Iris pigment epithelial cell (primary cell): Measurements from ENCODE around the gene MAB21L2.

ENCODE experiments used
- DNase-seq: peaks from one replicate; pipeline ENCODE4 v3.0.0-alpha.2; 2011; ENCODE audit warnings: low read depth

MAB21L2 gene

GRCh38 chr4:150577796-150578195, 4.2 kb upstream of the MAB21L2 start:
- no peak for DNase-seq

GRCh38 chr4:150578745-150579501, 3.0 kb upstream of the MAB21L2 start:
- peak; percentile 48 for DNase-seq

DNA sequence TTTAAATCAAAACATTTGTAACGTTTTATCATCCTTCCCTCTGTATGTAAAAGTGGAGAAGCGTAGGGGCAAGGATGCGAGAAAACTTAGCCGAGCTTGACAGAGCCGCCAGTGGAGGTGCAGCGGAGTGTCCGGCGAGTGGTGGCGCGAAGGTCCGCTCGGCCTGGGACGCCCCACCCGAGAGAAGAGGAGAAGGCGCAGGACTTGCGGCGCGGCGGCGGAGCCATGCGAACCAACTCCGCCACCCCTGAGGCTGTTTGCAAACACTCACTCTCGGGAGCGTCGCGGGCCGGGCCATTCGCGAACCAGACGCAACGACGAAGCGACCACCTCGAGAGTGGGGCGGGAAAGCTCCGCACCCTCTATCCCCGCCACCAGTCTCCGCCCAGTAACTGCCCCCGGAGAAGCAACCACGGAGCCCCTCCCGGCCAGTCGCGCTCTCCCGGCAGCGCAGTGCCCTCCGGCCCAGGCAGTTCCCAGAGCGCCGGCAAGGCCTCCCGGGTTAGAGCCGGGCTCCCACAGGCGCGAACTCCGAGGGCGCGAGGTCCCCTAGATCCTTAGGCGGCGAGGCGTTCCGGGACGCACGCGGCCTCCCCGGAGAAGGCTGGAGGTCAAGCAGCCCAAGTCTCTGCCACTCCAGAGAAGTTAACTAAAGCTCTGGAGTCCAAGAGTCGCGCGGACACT, 2.3 kb upstream of the MAB21L2 start:
- DNase-seq, result peak; percentile 53

GRCh38 chr4:150580306-150580705, 1.6 kb upstream of the MAB21L2 start:
- DNase-seq, result no peak

- DNase-seq, result no peak
These were observed 820 bp upstream of the MAB21L2 start for GRCh38 chr4:150581056-150581605.

DNA sequence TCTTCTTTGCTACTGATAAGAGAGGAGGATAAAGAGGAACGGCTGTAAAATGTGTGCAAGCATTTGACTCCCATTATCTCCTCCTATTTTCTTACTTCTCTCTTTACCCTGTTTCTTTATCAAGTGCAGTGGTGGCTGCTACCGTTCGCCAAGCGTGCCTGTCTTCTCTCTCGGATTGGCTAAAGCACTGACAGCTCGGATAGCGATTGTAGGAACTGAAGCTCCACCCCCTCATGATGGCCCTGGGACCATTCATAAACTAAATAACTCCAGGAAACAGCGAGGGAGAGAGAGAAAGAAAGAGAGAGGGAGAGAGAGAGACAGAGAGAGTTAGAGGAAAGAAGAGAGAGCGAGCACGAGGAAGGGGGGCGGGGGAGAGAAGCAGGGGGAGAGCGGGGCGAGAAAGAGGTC, 305 bp upstream of the MAB21L2 start:
- peak; percentile 87 for DNase-seq

GRCh38 chr4:150582873-150583286, 929 bp downstream of the MAB21L2 start:
- peak; percentile 61 for DNase-seq

GRCh38 chr4:150583287-150584110, 1.5 kb downstream of the MAB21L2 start:
- peak; percentile 59 for DNase-seq

GRCh38 chr4:150584111-150584915, 2.4 kb downstream of the MAB21L2 start:
- DNase-seq, result no peak

- no peak for DNase-seq
These were observed 3.7 kb downstream of the MAB21L2 start for GRCh38 chr4:150585611-150586010.

DNA sequence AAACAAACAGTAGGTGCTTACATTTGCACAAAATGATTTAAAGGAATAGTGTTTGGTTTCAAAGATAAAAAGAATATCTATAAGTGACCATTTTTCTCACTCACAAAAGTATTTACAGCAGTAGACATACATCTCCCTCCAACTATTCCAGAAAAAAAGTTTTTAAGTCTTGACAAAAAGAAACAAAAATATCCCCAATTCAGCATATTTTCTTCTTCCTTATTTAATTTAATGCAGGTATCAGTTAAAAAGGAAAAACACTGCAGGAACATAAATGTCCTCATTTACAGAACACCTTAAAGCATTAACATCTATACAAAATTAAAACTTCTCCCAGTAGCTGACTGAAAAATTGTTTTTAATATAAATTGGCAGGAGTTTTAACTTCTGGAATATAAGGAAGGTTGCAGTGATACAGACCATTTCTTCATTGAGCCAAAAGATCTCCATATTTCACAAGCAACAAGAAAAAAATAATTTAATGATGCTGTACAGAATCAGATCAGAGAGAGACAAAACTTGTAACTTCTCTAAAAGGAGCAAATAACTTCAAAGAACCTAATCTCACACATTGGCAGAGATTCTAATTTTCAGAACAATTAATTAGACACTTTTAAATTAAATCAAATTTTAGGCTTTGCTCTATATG, 4.3 kb downstream of the MAB21L2 start:
- DNase-seq, result no peak

GRCh38 chr4:150588316-150588715, 6.4 kb downstream of the MAB21L2 start:
- DNase-seq, result no peak

DNA sequence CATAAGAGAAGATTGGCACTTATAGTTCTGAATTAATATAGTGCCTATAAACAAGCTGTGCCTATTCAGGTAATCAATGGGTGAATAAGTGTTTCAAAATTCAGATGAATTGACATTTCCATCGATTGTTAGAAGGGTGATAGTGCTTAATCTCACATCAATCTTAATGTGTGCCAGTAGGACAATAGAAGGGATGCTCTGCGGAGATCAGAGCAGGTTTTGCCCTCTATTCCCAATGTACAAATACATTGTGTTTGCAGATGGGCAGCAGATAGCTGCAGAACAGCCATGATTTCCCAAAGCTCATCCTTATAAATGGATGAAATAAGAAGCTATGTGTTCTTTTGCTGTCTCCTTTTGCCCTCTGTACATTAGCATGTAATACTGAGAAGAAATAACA, 7.2 kb downstream of the MAB21L2 start:
- DNase-seq, result no peak

- DNase-seq, result no peak
These were observed 8.7 kb downstream of the MAB21L2 start for GRCh38 chr4:150590631-150591030.

GRCh38 chr4:150591406-150591805, 9.5 kb downstream of the MAB21L2 start:
- peak; percentile 18 for DNase-seq

DNA sequence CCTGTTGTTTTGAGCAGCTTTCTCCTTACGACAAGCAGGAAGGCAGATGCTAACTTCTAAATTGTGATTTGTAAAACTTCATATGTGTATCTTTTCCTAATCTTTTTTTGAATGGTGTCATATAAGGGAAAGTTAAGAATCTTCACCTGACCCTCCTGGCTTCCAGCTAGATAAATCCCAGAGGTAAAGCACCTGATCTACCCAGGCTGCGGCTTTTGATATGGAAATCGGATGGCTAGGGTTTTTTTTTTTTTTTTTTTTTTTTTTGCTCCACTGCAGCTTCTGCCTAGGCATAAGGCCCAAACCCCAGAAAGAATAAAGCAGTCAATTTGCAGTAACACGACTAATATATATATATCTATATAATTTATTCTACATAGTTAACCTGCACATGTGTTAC, 10.0 kb downstream of the MAB21L2 start:
- DNase-seq, result no peak

- peak; percentile 17 for DNase-seq
These were observed 12.0 kb downstream of the MAB21L2 start for GRCh38 chr4:150593996-150594395.

- DNase-seq, result no peak
These were observed 17.0 kb downstream of the MAB21L2 start for GRCh38 chr4:150598909-150599308.

- no peak for DNase-seq
These were observed 17.6 kb downstream of the MAB21L2 start for GRCh38 chr4:150599547-150599946.

GRCh38 chr4:150600812-150601445, 19.0 kb downstream of the MAB21L2 start:
- no peak for DNase-seq

GRCh38 chr4:150609131-150609530, 27.2 kb downstream of the MAB21L2 start:
- peak; percentile 13 for DNase-seq
